CD14-positive monocyte (primary cell): Measurements from ENCODE around the gene CLEC14A. TPM values are rescaled to one million over a fixed set of nuclear protein-coding genes. Genes with fewer than 3 reads are reported as not detected.

ENCODE experiments used
- DNase-seq, 3 donors: peaks; one replicate each; pipeline ENCODE4 v3.0.0-alpha.2; 2011 to 2022
- H2AFZ ChIP-seq: 2 replicates; pipeline ENCODE4 v1.6.0; 2012; ENCODE audit warnings: mild to moderate bottlenecking, low read depth, low read length, inconsistent platforms; ENCODE audit not compliant: insufficient read depth, poor library complexity, severe bottlenecking
- H3K27ac ChIP-seq, 2 donors: 1 replicate in 1 of 2; 2 replicates in 1 of 2; pipeline ENCODE4 v1.5.1; 2012 to 2013; ENCODE audit warnings: low read length in 2 of 2, control low read depth in 1 of 2, inconsistent platforms in 1 of 2, low read depth in 1 of 2, mild to moderate bottlenecking in 1 of 2
- H3K27me3 ChIP-seq, 2 donors: one replicate each; pipeline versions ENCODE4 v1.6.0 to v1.6.1; 2011 to 2013; ENCODE audit warnings: low read length in 2 of 2; ENCODE audit not compliant: control insufficient read depth in 2 of 2, insufficient read depth in 2 of 2
- H3K36me3 ChIP-seq, 2 donors: replicated peaks in 1 of 2; 1 replicate in 1 of 2; 2 replicates in 1 of 2; pipeline versions ENCODE4 v1.5.1 to v1.6.1; 2012 to 2013; ENCODE audit warnings: low read length in 2 of 2, control low read depth in 1 of 2, inconsistent platforms in 1 of 2, mild to moderate bottlenecking in 1 of 2; ENCODE audit not compliant: insufficient read depth in 2 of 2, control insufficient read depth in 1 of 2
- H3K4me1 ChIP-seq, 2 donors: 1 replicate in 1 of 2; 2 replicates in 1 of 2; pipeline versions ENCODE4 v1.5.1 to v1.6.1; 2012 to 2013; ENCODE audit warnings: low read length in 2 of 2, control low read depth in 1 of 2, inconsistent platforms in 1 of 2, mild to moderate bottlenecking in 1 of 2, moderate library complexity in 1 of 2; ENCODE audit not compliant: insufficient read depth in 2 of 2, control insufficient read depth in 1 of 2
- H3K4me2 ChIP-seq: replicated peaks from 2 replicates; pipeline ENCODE3; 2012; ENCODE audit warnings: low read length, moderate library complexity, mild to moderate bottlenecking; ENCODE audit not compliant: poor library complexity, severe bottlenecking; ENCODE audit errors: extremely low read depth
- H3K4me3 ChIP-seq, 3 experiments: fragments of 200-600 bp in 1 of 3; sonication (generic) in 1 of 3; replicated peaks in 1 of 3; 1 replicate in 2 of 3; 2 replicates in 1 of 3; pipeline ENCODE4 v1.5.1; 2011 to 2013; ENCODE audit warnings: low read length in 3 of 3, mild to moderate bottlenecking in 3 of 3, control low read depth in 2 of 3, low read depth in 2 of 3, inconsistent platforms in 1 of 3, moderate library complexity in 1 of 3
- H3K79me2 ChIP-seq: 2 replicates; pipeline ENCODE4 v1.6.0; 2012; ENCODE audit warnings: mild to moderate bottlenecking, control low read depth, inconsistent platforms, low read length, moderate library complexity; ENCODE audit not compliant: insufficient read depth
- H3K9ac ChIP-seq: 2 replicates; pipeline ENCODE4 v1.6.0; 2017; ENCODE audit warnings: low read length, mild to moderate bottlenecking; ENCODE audit not compliant: insufficient read depth, poor library complexity, severe bottlenecking
- H3K9me3 ChIP-seq, 2 donors: replicated peaks in 1 of 2; 1 replicate in 1 of 2; 2 replicates in 1 of 2; pipeline versions ENCODE4 v1.5.1 to v1.6.1; 2012 to 2013; ENCODE audit warnings: low read length in 2 of 2, control low read depth in 1 of 2; ENCODE audit not compliant: control insufficient read depth in 1 of 2, insufficient read depth in 1 of 2
- H4K20me1 ChIP-seq: 2 replicates; pipeline ENCODE4 v1.6.0; 2012; ENCODE audit warnings: mild to moderate bottlenecking, low read length, control low read depth, moderate library complexity; ENCODE audit not compliant: insufficient read depth
- H3K27ac Mint-ChIP-seq, 7 donors: one replicate each; pipeline ENCODE4 v1.8.0; 2020; ENCODE audit warnings: mild to moderate bottlenecking in 7 of 7, mixed read lengths in 7 of 7, moderate library complexity in 6 of 7, inconsistent platforms in 2 of 7
- H3K27me3 Mint-ChIP-seq, 3 donors: one replicate each; pipeline ENCODE4 v1.8.0; 2021 to 2022; ENCODE audit warnings: low read depth in 3 of 3, mild to moderate bottlenecking in 3 of 3, mixed read lengths in 3 of 3, moderate library complexity in 3 of 3, inconsistent platforms in 1 of 3
- H3K36me3 Mint-ChIP-seq, 2 donors: one replicate each; pipeline ENCODE4 v1.8.0; 2020; ENCODE audit warnings: mixed read lengths in 2 of 2, inconsistent platforms in 1 of 2, mild to moderate bottlenecking in 1 of 2
- H3K4me1 Mint-ChIP-seq: one replicate; pipeline ENCODE4 v1.8.0; 2020; ENCODE audit warnings: mild to moderate bottlenecking, mixed read lengths
- H3K4me3 Mint-ChIP-seq, 2 donors: one replicate each; pipeline ENCODE4 v1.8.0; 2020; ENCODE audit warnings: mild to moderate bottlenecking in 2 of 2, mixed read lengths in 2 of 2, moderate library complexity in 1 of 2
- H3K9me3 Mint-ChIP-seq, 7 donors: one replicate each; pipeline ENCODE4 v1.8.0; 2020 to 2022; ENCODE audit warnings: mixed read lengths in 7 of 7, mild to moderate bottlenecking in 6 of 7, moderate library complexity in 6 of 7, inconsistent platforms in 2 of 7
- CTCF ChIP-seq: fragments of 200-600 bp; IDR thresholded peaks from one replicate; pipeline ENCODE4 v1.8.0; 2022; ENCODE audit warnings: antibody characterized with exemption, mild to moderate bottlenecking
- WGBS: methylation state at CpG from one replicate; pipeline ENCODE4 v1.1.5; 2013; ENCODE audit warnings: missing lambda C conversion rate; ENCODE audit not compliant: insufficient coverage; 5-methylcytosine and 5-hydroxymethylcytosine counted together
- intact Hi-C, 2 donors: fragments of 100-400 bp; cut with micrococcal nuclease; formaldehyde crosslinking; loops; one replicate each; pipeline versions ENCODE4 v1.15.0 to v1.15.1; 2023
- polyA plus RNA-seq, 3 donors: library from polyadenylated mRNA; depleted of rRNA in 1 of 3; unstranded in 2 of 3; stranded (reverse) in 1 of 3; fragments of 300-500 nt in 2 of 3; fragments of >200 nt in 1 of 3; fragmentation: Illumina TruSeq in 2 of 3; gene quantifications; 1 replicate in 2 of 3; 2 replicates in 1 of 3; pipeline ENCODE4 v1.2.3, GENCODE V29; 2012 to 2021

Gene CLEC14A
- polyA plus RNA-seq, 3 donors, result not detected

DNA sequence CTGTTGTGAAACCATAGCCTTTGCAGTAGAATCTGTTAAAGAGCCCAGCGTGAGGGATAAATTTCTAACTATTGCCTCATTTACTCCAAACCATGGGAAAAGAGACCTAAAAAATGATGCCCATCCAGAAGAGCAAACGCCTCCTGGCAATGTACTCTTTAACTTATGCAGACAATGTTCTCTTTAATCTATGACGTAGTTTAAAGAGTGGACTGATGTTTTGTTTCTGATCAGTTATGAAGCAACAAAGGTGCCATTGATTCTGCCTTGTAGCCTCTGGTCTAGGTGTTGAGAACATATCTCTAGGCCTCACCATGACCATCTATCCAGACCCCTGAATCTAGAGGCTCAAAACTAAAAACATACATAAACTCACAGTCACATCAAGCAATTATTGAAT lies 34.8 kb downstream of the CLEC14A start:
- H2AFZ ChIP-seq, result no peak overlapping the region
- WGBS, result no CpG with 5 or more reads among the region's 3 CpGs
- H3K4me1 ChIP-seq, result no peaks in the 10 kb centered on the region
- peaks cover 0 to 6% (median 2%) of the 10 kb centered on the region in 7 donors for H3K9me3 Mint-ChIP-seq
- intact Hi-C loops, result no loop called here
- H3K79me2 ChIP-seq, result no peaks in the 10 kb centered on the region
- H3K4me3 ChIP-seq, result no peak overlapping the region
- H3K4me1 Mint-ChIP-seq, result no peaks in the 10 kb centered on the region
- no peak overlapping the region for H3K27ac ChIP-seq
- no peak for TF ChIP-seq CTCF
- DNase-seq, result no peak
- no peak overlapping the region for H3K9ac ChIP-seq
- H3K36me3 Mint-ChIP-seq, result no peaks in the 10 kb centered on the region
- no peaks in the 10 kb centered on the region for H3K36me3 ChIP-seq
- H4K20me1 ChIP-seq, result no peaks in the 10 kb centered on the region
- no peaks in the 10 kb centered on the region for H3K9me3 ChIP-seq
- no peak overlapping the region for H3K4me3 Mint-ChIP-seq
- no peaks in the 10 kb centered on the region for H3K27me3 ChIP-seq
- H3K27ac Mint-ChIP-seq, result no peak overlapping the region
- H3K27me3 Mint-ChIP-seq, result peaks cover 0 to 6% (median 3%) of the 10 kb centered on the region in 3 donors
- H3K4me2 ChIP-seq, result no peak overlapping the region

DNA sequence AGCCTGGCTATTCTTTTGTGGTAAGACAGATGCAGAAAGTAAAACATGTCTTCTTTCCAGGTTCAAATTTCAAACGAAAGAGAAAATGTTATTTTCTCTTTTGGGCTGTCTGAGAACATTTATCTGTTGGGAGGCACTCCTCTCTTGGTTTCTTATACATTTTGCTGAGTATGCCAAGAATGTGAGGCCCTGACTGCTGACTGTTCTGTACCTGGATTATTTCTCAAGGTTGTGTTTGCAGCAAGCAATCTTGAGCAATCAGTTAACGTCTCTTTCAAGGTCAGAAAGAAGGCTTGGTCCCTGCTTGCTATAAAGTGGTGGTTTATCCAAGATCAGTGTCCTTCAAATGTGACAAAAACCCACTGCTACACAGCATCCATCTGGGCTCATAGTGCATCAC lies 38.3 kb downstream of the CLEC14A start:
- WGBS, result no CpG with 5 or more reads among the region's 2 CpGs
- Histone ChIP-seq H3K4me3 (no peak overlapping the region), H3K27me3 (peaks cover 0 to 4% of the 10 kb centered on the region in 2 donors), H4K20me1 (no peaks in the 10 kb centered on the region), H2AFZ (no peak overlapping the region), H3K4me1 (no peaks in the 10 kb centered on the region), H3K9ac (no peak overlapping the region), H3K4me2 (no peak overlapping the region), H3K27ac (no peak overlapping the region), H3K36me3 (no peaks in the 10 kb centered on the region), H3K9me3 (no peaks in the 10 kb centered on the region), H3K79me2 (no peaks in the 10 kb centered on the region)
- H3K27me3 Mint-ChIP-seq, result peaks cover 7 to 16% (median 14%) of the 10 kb centered on the region in 3 donors
- no peaks in the 10 kb centered on the region for H3K4me1 Mint-ChIP-seq
- H3K9me3 Mint-ChIP-seq, result peaks cover 0 to 2% (median under 1%) of the 10 kb centered on the region in 7 donors
- no peak for DNase-seq
- TF ChIP-seq CTCF, result no peak
- H3K36me3 Mint-ChIP-seq, result no peaks in the 10 kb centered on the region
- H3K4me3 Mint-ChIP-seq, result no peak overlapping the region
- no peak overlapping the region for H3K27ac Mint-ChIP-seq
- intact Hi-C loops, result no loop called here
